ENCODE results near the gene DCC. TPM values are rescaled to one million over a fixed set of nuclear protein-coding genes. Genes with fewer than 3 reads are reported as not detected.

Gene DCC
- total RNA-seq, 1 donor from 2014 or later = 5.6 TPM

- H3K27me3 Mint-ChIP-seq (ENCODE audit: unreplicated experiment) = no peaks in the 10 kb centered on the region
- H3K9me3 Mint-ChIP-seq (ENCODE audit: unreplicated experiment) = no peaks in the 10 kb centered on the region
- H3K27ac Mint-ChIP-seq (ENCODE audit: unreplicated experiment) = no peak overlapping the region
- peak; percentile 37 for DNase-seq
- no peak overlapping the region for H3K4me3 Mint-ChIP-seq (ENCODE audit: unreplicated experiment)
- TF ChIP-seq, protein P1, sequence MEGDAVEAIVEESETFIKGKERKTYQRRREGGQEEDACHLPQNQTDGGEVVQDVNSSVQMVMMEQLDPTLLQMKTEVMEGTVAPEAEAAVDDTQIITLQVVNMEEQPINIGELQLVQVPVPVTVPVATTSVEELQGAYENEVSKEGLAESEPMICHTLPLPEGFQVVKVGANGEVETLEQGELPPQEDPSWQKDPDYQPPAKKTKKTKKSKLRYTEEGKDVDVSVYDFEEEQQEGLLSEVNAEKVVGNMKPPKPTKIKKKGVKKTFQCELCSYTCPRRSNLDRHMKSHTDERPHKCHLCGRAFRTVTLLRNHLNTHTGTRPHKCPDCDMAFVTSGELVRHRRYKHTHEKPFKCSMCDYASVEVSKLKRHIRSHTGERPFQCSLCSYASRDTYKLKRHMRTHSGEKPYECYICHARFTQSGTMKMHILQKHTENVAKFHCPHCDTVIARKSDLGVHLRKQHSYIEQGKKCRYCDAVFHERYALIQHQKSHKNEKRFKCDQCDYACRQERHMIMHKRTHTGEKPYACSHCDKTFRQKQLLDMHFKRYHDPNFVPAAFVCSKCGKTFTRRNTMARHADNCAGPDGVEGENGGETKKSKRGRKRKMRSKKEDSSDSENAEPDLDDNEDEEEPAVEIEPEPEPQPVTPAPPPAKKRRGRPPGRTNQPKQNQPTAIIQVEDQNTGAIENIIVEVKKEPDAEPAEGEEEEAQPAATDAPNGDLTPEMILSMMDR (IDR thresholded peaks at IDR 0.05; ENCODE audit: partially characterized antibody, unreplicated experiment) = no peak
- H3K4me1 Mint-ChIP-seq (ENCODE audit: low read depth, unreplicated experiment) = no peaks in the 10 kb centered on the region
- no peaks in the 10 kb centered on the region for H3K36me3 Mint-ChIP-seq (ENCODE audit: unreplicated experiment)
Observed at GRCh38 chr18:52869942-52870907, 530.2 kb downstream of the DCC start.

GRCh38 chr18:52874774-52875173, 534.8 kb downstream of the DCC start:
- TF ChIP-seq, protein P1 (IDR thresholded peaks at IDR 0.05; ENCODE audit: partially characterized antibody, unreplicated experiment) = no peak
- no peaks in the 10 kb centered on the region for H3K27me3 Mint-ChIP-seq (ENCODE audit: unreplicated experiment)
- no peak for DNase-seq
- H3K36me3 Mint-ChIP-seq (ENCODE audit: unreplicated experiment) = no peaks in the 10 kb centered on the region
- no peaks in the 10 kb centered on the region for H3K4me1 Mint-ChIP-seq (ENCODE audit: low read depth, unreplicated experiment)
- no peak overlapping the region for H3K27ac Mint-ChIP-seq (ENCODE audit: unreplicated experiment)
- H3K9me3 Mint-ChIP-seq (ENCODE audit: unreplicated experiment) = no peaks in the 10 kb centered on the region
- H3K4me3 Mint-ChIP-seq (ENCODE audit: unreplicated experiment) = no peak overlapping the region

DNA sequence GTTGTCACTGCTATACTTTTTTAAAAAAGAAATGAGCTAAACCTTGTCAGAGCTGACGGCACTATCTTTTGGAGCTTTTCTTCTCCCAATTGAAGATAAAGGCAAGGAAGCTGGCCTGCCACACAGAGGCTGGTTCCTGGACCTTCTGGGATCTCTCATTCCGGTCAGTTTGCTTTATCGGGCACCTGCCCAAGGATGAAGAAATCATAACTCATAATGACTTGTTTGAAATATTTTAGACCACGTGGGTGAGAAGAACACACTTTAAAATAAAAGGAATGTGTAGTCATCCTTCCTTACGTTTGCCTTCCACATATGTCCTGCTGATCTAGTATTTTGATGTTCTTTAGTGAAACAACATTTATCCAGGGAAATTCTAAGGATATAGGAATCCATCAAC, 535.7 kb downstream of the DCC start:
- H3K9me3 Mint-ChIP-seq (ENCODE audit: unreplicated experiment) = no peaks in the 10 kb centered on the region
- H3K27ac Mint-ChIP-seq (ENCODE audit: unreplicated experiment) = no peak overlapping the region
- no peaks in the 10 kb centered on the region for H3K36me3 Mint-ChIP-seq (ENCODE audit: unreplicated experiment)
- TF ChIP-seq, protein P1 (IDR thresholded peaks at IDR 0.05; ENCODE audit: partially characterized antibody, unreplicated experiment) = no peak
- DNase-seq = no peak
- H3K27me3 Mint-ChIP-seq (ENCODE audit: unreplicated experiment) = no peaks in the 10 kb centered on the region
- no peak overlapping the region for H3K4me3 Mint-ChIP-seq (ENCODE audit: unreplicated experiment)
- no peaks in the 10 kb centered on the region for H3K4me1 Mint-ChIP-seq (ENCODE audit: low read depth, unreplicated experiment)

DNA sequence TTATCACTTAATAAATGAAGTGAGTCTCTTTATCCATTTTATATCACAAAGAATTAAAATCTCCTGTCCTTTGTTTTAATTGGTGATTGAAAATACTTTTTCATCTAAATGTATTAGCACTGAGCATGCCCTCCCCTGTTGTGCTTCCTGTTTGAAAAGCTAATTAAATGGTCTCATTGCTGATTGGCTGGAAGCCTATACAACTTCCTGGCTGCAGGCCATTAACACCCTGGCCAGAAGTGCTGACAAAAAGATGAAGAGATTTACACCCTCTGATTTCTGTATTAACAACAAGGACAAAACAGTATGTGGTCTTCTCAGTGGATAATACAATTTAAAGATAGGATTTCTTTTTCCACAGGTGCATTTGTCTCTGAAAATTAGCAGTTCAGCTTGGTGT, 548.0 kb downstream of the DCC start:
- Mint-ChIP-seq H3K36me3 (ENCODE audit: unreplicated experiment) (peaks cover under 1% of the 10 kb centered on the region), H3K4me1 (ENCODE audit: low read depth, unreplicated experiment) (no peaks in the 10 kb centered on the region), H3K27me3 (ENCODE audit: unreplicated experiment) (no peaks in the 10 kb centered on the region), H3K9me3 (ENCODE audit: unreplicated experiment) (no peaks in the 10 kb centered on the region), H3K27ac (ENCODE audit: unreplicated experiment) (no peak overlapping the region), H3K4me3 (ENCODE audit: unreplicated experiment) (no peak overlapping the region)
- TF ChIP-seq, protein P1 (IDR thresholded peaks at IDR 0.05; ENCODE audit: partially characterized antibody, unreplicated experiment) = no peak
- DNase-seq = no peak

DNA sequence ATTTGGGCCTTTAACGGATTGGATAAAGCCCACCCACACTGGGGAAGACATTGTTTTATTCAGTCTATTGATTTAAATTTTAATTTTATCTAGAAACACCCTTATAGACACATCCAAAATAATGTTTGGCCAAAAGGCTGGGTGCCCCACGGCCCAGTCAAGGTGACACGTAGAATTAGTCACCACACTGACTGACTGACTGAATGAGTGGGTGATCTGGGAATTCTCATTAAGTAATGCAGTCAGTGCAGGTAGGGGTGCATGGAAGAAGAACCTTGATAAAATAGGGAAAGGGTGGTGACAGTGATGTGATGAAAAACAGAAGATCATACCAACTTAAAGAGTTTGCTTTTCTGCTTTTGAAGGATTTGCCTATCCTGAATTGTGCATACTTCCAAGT, 554.8 kb downstream of the DCC start:
- no peaks in the 10 kb centered on the region for H3K36me3 Mint-ChIP-seq (ENCODE audit: unreplicated experiment)
- TF ChIP-seq, protein P1 (IDR thresholded peaks at IDR 0.05; ENCODE audit: partially characterized antibody, unreplicated experiment) = no peak
- no peaks in the 10 kb centered on the region for H3K9me3 Mint-ChIP-seq (ENCODE audit: unreplicated experiment)
- DNase-seq = no peak
- H3K27ac Mint-ChIP-seq (ENCODE audit: unreplicated experiment) = no peak overlapping the region
- H3K27me3 Mint-ChIP-seq (ENCODE audit: unreplicated experiment) = no peaks in the 10 kb centered on the region
- no peaks in the 10 kb centered on the region for H3K4me1 Mint-ChIP-seq (ENCODE audit: low read depth, unreplicated experiment)
- no peak overlapping the region for H3K4me3 Mint-ChIP-seq (ENCODE audit: unreplicated experiment)
